SU-DHL-6 (cell line): ENCODE measurements around the gene ZMAT1.

Experiments used
- CTCF ChIP-seq: fragments of 200-600 bp; sonication (generic); IDR thresholded peaks from one replicate; pipeline ENCODE4 v1.5.1; 2017; ENCODE audit warnings: antibody characterized with exemption, mild to moderate bottlenecking, low read length, moderate library complexity; ENCODE audit not compliant: insufficient read depth, poor library complexity, severe bottlenecking
- EZH2phosphoT487 ChIP-seq: fragments of 200-600 bp; sonication (generic), shearing (Covaris generic); conservative IDR thresholded peaks from 2 replicates; pipeline ENCODE4 v1.6.1; 2018; ENCODE audit warnings: mild to moderate bottlenecking, antibody characterized with exemption, low read length, moderate library complexity, mixed read lengths

- TF ChIP-seq CTCF (no peak), EZH2phosphoT487 (no peak)
Measured at GRCh38 chrX:101931136-101931487, 715 bp downstream of the ZMAT1 start.
